Caco-2 (cell line): ENCODE measurements around the gene SORBS2. TPM values are rescaled to one million over a fixed set of nuclear protein-coding genes. Genes with fewer than 3 reads are reported as not detected.
"Not testable (repeated sequence)": the region's sequence is repeated elsewhere in the genome, so short reads cannot be mapped to it uniquely, and the experiment has no call there.

Experiments
- BruUV-seq: library from RNA; stranded (reverse); fragments of 400-500 nt; replicated peaks from 2 replicates; lab custom pipeline; 2021; lab: Mats Ljungman, UMichigan
- CTCF ChIA-PET: fragments of 300-600 bp; sonication (Branson Sonifier 250); formaldehyde crosslinking; loops from one replicate; lab custom pipeline; 2022; ENCODE audit warnings: antibody characterized with exemption; lab: Charles Lee
- POLR2A ChIA-PET: fragments of 300-600 bp; sonication (Branson Sonifier 250); formaldehyde crosslinking; loops from one replicate; lab custom pipeline; 2022; ENCODE audit warnings: antibody characterized with exemption; lab: Charles Lee
- DNase-seq, 2 experiments: peaks; one replicate each; pipeline versions ENCODE4 v3.0.0 to v3.0.0-alpha.2; 2020 to 2022
- H3K27me3 ChIP-seq: replicated peaks from 2 replicates; pipeline ENCODE4 v1.6.0; 2011; ENCODE audit warnings: low read length; ENCODE audit not compliant: control insufficient read depth, insufficient read depth
- H3K36me3 ChIP-seq: 2 replicates; pipeline ENCODE4 v1.5.1; 2011; ENCODE audit warnings: low read length; ENCODE audit not compliant: control insufficient read depth, insufficient read depth
- H3K4me1 ChIP-seq: fragments of 250-450 bp; sonication (Bioruptor Pico); 2 replicates; pipeline ENCODE4 v1.5.1; 2020; ENCODE audit warnings: mild to moderate bottlenecking
- H3K4me3 ChIP-seq: 2 replicates; pipeline ENCODE4 v1.5.1; 2011; ENCODE audit warnings: low read depth, mild to moderate bottlenecking, control low read depth, low read length
- H3K9me3 ChIP-seq: fragments of 250-450 bp; sonication (Bioruptor Pico); 2 replicates; pipeline ENCODE4 v1.5.1; 2020; ENCODE audit warnings: mild to moderate bottlenecking, moderate library complexity
- H3K27ac Mint-ChIP-seq: one replicate; pipeline ENCODE4 v1.8.0; 2022; ENCODE audit warnings: mixed read lengths; ENCODE audit not compliant: unreplicated experiment
- H3K27me3 Mint-ChIP-seq: one replicate; pipeline ENCODE4 v1.8.0; 2022; ENCODE audit warnings: mixed read lengths; ENCODE audit not compliant: insufficient read depth, unreplicated experiment
- H3K36me3 Mint-ChIP-seq: one replicate; pipeline ENCODE4 v1.8.0; 2022; ENCODE audit warnings: mild to moderate bottlenecking, mixed read lengths; ENCODE audit not compliant: insufficient read depth, unreplicated experiment
- H3K4me1 Mint-ChIP-seq: one replicate; pipeline ENCODE4 v1.8.0; 2022; ENCODE audit warnings: low read depth, mixed read lengths; ENCODE audit not compliant: unreplicated experiment
- H3K4me3 Mint-ChIP-seq: one replicate; pipeline ENCODE4 v1.8.0; 2022; ENCODE audit warnings: mild to moderate bottlenecking, moderate library complexity, mixed read lengths; ENCODE audit not compliant: unreplicated experiment
- H3K9me3 Mint-ChIP-seq: one replicate; pipeline ENCODE4 v1.8.0; 2022; ENCODE audit warnings: mixed read lengths; ENCODE audit not compliant: unreplicated experiment
- CTCF ChIP-seq, 2 experiments: fragments of 200-600 bp in 1 of 2; IDR thresholded peaks; 1 replicate in 1 of 2; 2 replicates in 1 of 2; pipeline versions ENCODE4 v1.5.1 to v1.8.0; 2011 to 2022; ENCODE audit warnings: antibody characterized with exemption in 1 of 2, control low read depth in 1 of 2, inconsistent platforms in 1 of 2, low read depth in 1 of 2, low read length in 1 of 2, mild to moderate bottlenecking in 1 of 2, moderate library complexity in 1 of 2; ENCODE audit not compliant: insufficient read depth in 1 of 2, severe bottlenecking in 1 of 2, unreplicated experiment in 1 of 2
- intact Hi-C: fragments of 100-400 bp; cut with micrococcal nuclease; formaldehyde crosslinking; loops from one replicate; pipeline ENCODE4 v1.10.0; 2022; ENCODE audit not compliant: unreplicated experiment
- total RNA-seq: library from RNA; stranded (reverse); gene quantifications from 2 replicates; pipeline ENCODE4 v1.2.3, GENCODE V29; 2022

Gene SORBS2
- total RNA-seq, 1 experiment from 2014 or later = 47.7 TPM

- ChIA-PET POLR2A (no interaction called here), CTCF (no interaction called here)
- BruUV-seq = no TSS peak
- no peaks in the 10 kb centered on the region for H3K36me3 Mint-ChIP-seq
- no peak overlapping the region for H3K4me3 ChIP-seq
- H3K4me1 ChIP-seq = peaks cover 11% of the 10 kb centered on the region
- H3K36me3 ChIP-seq = no peaks in the 10 kb centered on the region
- no peak for DNase-seq
- H3K4me3 Mint-ChIP-seq = no peak overlapping the region
- intact Hi-C loops = no loop called here
- TF ChIP-seq CTCF (IDR thresholded peaks at IDR 0.05; ENCODE audit: insufficient read depth in 1 of 2, low read depth in 1 of 2, low read length in 1 of 2, severe bottlenecking in 1 of 2, unreplicated experiment in 1 of 2) = no peak
- no peaks in the 10 kb centered on the region for H3K27me3 Mint-ChIP-seq
- peak overlapping the region; percentile 82 for H3K27ac Mint-ChIP-seq
- no peaks in the 10 kb centered on the region for H3K27me3 ChIP-seq
- H3K9me3 ChIP-seq = no peaks in the 10 kb centered on the region
- peaks cover 15% of the 10 kb centered on the region for H3K4me1 Mint-ChIP-seq
- peaks cover 22% of the 10 kb centered on the region for H3K9me3 Mint-ChIP-seq
These were observed 251.7 kb downstream of the SORBS2 start for GRCh38 chr4:185560316-185560715.

GRCh38 chr4:185559915-185560281 lies 252.1 kb downstream of the SORBS2 start:
- H3K36me3 ChIP-seq = no peaks in the 10 kb centered on the region
- no peaks in the 10 kb centered on the region for H3K9me3 ChIP-seq
- no peak for TF ChIP-seq CTCF (IDR thresholded peaks at IDR 0.05; ENCODE audit: insufficient read depth in 1 of 2, low read depth in 1 of 2, low read length in 1 of 2, severe bottlenecking in 1 of 2, unreplicated experiment in 1 of 2)
- Mint-ChIP-seq H3K27me3 (no peaks in the 10 kb centered on the region), H3K27ac (peak overlapping the region; percentile 82), H3K9me3 (peaks cover 22% of the 10 kb centered on the region), H3K4me3 (no peak overlapping the region), H3K4me1 (peaks cover 15% of the 10 kb centered on the region), H3K36me3 (no peaks in the 10 kb centered on the region)
- BruUV-seq = no TSS peak
- ChIA-PET CTCF (no interaction called here), POLR2A (no interaction called here)
- peaks cover 11% of the 10 kb centered on the region for H3K4me1 ChIP-seq
- peak; percentile 55 to 79 for DNase-seq
- intact Hi-C loops = no loop called here
- H3K4me3 ChIP-seq = no peak overlapping the region
- no peaks in the 10 kb centered on the region for H3K27me3 ChIP-seq

GRCh38 chr4:185559251-185559914 lies 252.6 kb downstream of the SORBS2 start:
- BruUV-seq, H3K36me3 Mint-ChIP-seq, H3K27me3 Mint-ChIP-seq, intact Hi-C loops, H3K4me3 Mint-ChIP-seq, POLR2A ChIA-PET, H3K9me3 ChIP-seq, H3K4me3 ChIP-seq, H3K36me3 ChIP-seq, H3K27me3 ChIP-seq, DNase-seq, CTCF ChIA-PET: not testable (repeated sequence)
- peaks cover 15% of the 10 kb centered on the region for H3K4me1 Mint-ChIP-seq
- peaks cover 11% of the 10 kb centered on the region for H3K4me1 ChIP-seq
- H3K27ac Mint-ChIP-seq = peak overlapping the region; percentile 82
- H3K9me3 Mint-ChIP-seq = peaks cover 22% of the 10 kb centered on the region
